GM19395 (cell line): ENCODE measurements around the gene S100P.
"Not testable (repeated sequence)": the region's sequence is repeated elsewhere in the genome, so short reads cannot be mapped to it uniquely, and the experiment has no call there.

Experiments
- ATAC-seq: cut with Tn5 transposase; IDR thresholded peaks from one replicate; pipeline ENCODE4 v1.9.1; 2021; ENCODE audit warnings: mild to moderate bottlenecking, moderate library complexity; ENCODE audit not compliant: unreplicated experiment

S100P gene

DNA sequence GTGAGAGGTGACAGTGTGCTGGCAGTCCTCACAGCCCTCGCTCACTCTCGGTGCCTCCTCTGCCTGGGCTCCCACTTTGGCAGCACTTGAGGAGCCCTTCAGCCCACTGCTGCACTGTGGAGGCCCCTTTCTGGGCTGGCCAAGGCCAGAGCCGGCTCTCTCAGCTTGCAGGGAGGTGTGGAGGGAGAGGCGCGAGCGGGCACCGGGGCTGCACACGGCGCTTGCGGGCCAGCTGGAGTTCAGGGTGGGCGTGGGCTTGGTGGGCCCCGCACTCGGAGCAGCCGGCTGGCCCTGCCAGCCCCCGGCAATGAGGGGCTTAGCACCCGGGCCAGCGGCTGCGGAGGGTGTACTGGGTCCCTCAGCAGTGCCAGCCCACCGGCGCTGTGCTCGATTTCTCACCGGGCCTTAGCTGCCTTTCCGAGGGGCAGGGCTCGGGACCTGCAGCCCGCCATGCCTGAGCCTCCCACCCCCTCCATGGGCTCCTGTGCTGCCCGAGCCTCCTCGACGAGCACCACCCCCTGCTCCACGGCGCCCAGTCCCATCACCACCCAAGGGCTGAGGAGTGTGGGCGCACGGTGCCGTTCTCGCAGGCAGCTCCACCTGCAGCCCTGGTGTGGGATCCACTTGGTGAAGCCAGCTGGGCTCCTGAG, 21.0 kb upstream of the S100P start:
- ATAC-seq: not testable (repeated sequence)

DNA sequence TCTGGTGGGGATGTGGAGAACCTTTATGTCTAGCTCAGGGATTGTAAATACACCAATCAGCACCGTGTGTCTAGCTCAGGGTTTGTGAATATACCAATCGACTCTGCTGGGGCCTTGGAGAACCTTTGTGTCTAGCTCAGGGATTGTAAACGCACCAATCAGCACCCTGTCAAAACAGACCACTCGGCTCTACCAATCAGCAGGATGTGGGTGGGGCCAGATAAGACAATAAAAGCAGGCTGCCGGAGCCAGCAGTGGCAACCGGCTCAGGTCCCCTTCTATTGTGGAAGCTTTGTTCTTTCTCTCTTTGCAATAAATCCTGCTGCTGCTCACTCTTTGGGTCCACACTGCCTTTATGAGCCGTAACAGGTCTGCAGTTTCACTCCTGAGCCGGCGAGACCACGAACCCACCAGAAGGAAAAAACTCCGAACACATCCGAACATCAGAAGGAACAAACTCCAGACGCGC, 20.5 kb upstream of the S100P start:
- ATAC-seq: not testable (repeated sequence)

DNA sequence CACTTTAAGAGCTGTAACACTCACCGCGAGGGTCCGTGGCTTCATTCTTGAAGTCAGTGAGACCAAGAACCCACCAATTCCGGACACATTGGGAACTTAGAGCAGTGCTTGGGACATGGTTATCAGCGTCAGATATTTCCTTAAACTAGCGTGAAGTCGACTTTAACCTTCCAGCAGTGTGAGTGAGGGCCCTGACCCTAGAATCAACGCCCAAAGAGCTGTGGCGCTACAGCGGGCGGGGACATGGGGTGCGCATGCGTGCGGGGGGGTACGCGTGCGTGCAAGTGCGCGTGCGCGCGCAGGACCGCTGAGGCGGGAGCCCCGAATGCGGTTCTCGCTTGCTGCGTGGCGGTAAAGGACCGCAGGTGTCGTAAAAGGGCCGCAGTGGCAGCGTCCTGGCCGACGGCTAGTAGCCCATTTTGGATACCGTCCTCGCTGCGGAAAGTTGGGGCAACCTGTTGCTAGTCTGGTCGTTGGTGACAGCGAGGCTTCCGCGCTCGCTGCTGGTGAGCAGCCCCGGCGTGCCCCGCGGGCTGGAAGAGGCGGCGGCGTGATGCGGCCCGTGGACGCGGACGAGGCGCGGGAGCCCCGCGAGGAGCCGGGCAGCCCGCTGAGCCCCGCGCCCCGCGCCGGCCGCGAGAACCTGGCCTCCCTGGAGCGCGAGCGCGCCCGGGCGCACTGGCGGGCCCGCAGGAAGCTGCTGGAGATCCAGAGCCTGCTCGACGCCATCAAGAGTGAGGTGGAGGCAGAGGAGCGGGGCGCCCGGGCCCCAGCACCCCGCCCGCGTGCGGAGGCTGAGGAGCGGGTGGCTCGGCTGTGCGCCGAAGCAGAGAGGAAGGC, 19.8 kb upstream of the S100P start:
- peak; percentile 81 for ATAC-seq

DNA sequence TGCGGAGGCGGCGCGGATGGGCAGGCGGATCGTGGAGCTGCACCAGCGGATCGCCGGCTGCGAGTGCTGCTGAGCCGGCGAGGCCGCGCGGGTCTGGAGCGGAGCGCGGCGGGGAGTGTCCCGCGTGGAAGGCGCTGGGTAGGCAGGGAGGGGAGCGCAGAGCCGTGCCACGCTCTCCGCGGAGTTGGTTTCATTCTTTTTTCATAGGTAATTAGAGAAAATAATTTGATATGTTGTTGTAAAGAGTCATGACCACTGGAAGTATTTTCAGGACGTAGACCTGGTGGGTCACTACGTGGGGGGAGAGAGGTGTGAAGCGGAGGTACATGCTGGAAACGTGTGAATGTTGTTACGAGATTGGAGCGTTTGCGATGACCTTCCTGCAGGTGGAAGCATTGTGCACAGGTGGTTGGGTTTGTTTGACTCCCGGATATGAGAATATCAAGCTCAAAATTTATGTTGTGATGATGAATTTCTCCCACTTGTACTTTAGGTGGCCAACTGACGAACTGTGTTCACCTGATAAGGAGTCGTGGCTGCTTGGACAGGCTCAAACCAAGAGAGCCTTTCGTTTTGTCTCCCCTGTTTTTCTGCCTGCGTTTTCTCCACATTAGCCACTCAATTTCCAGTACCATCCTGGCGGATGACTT, 19.1 kb upstream of the S100P start:
- peak; percentile 53 for ATAC-seq

DNA sequence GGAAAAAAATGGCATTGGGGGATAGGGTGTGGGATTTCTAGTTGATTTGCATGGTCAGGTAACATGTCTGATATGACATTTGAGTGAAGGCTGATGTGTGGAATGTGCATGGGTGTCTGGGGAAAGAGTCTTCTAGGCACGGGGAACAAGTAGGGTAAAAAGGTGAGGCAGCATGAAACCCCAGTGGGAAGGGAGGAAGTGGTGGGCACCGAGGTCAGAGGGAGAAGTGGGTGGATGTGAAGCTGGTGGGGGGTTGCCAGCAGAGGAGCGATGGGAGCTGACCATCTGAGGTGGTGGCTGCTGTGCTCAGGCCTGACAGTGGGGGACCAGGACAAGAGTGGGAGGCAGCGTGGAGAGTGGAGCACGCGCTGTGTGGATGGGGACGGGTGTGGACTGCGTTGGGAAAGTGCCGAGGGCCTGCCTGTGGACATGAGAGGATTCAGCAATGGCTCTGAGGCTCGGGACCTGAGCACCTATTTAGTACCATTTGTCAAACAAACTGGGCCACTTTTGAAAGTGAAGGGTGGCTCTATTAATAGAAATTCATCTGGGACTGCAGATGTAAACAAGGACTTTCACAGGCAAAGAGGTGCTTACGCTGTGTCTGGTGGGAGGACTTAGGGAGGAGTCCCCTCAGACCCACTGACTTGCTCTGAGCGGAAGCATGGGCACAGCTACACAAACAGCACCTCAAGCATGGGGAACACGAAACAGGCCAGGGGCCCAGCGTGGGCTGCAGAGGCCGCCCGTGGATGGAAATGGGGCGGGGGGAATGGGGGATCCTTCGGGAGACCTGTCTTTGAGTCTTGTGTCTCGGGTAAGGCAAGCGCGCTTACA, 16.7 kb upstream of the S100P start:
- ATAC-seq: no peak

DNA sequence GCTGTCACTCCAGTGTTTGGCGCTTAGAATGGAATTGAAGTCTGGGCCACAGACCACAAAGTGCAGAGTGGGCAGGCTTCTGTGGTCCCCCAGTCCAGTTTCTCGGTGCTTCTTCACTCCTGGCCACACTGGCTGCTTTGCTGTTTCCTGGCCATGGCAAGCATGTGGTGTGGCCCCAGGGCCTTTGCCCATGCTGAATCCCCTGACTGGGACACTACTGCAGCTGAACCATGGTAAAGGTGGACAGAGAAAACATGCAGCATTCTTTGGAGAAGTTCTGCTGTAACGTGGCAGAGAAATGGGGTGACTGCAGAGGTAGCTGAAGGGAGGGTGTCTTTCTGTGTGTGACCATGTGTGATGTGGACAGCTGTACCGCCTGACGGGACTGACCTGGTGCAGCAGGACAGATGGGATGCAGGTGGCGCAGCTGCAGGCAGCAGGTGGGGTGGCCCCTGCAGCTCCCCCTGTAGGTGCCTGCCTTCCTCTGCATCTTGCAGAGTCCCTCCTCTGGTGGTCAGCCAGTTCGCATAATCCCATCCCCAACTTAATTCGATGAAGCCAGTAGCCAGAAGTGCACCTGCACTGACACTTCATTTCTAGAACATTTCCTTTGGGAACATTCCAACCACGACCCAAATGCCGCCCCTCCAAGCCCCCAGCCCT, 13.2 kb upstream of the S100P start:
- no peak for ATAC-seq

DNA sequence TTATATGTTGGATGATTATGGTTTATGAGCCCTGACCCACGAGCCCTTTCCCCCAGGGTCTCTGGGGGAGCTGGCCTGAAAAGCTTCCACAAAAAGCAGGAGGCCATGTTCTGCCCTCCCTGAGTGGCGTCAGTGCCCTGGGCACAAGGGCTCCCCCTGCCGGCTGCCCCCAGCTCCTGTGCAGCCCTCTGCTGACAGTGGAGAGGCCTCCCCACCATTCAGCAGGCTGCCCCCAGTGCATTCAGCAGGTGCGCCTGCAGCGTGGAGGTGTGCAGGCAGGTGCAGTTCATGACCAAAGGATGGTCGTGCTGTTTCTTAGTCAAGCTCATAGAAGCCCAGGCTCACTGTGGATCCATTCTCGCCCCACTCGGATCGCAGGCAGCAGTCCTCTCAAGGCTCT, 12.5 kb upstream of the S100P start:
- ATAC-seq: no peak

DNA sequence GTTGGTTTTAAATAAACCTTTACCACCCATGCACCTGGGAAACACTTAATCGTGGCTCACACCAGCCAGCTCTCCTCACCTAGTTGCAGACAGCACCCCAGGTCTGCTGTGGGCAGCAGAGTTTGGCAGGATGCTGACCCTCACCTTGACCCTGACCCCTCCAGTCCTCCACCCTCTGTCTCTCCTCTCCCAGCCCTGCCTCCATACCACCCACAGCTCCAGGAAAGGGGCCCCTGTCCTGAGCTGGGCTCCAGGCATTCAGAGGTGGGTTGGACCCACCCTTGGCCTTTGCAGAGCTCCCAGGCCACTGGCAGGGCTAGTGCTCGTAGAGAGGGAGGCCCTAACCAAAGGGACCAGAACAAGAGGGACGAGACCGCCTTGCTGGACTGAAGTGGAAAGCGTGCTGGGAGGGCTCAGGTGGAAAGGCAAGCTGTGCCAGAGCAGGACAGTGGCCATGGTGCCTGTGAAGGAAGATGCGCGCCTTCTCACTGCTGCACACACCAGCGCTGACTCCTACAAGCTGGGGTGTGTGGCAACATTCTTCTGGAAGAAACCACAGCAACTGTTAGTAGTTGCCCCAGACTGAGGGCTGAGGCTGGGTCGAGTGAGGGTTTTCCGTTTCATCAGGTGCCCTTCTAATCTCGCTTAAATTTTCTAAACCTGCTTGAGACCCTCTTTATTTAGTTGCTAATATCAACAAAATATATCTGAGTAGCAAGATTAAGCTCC, 10.7 kb upstream of the S100P start:
- ATAC-seq: no peak

DNA sequence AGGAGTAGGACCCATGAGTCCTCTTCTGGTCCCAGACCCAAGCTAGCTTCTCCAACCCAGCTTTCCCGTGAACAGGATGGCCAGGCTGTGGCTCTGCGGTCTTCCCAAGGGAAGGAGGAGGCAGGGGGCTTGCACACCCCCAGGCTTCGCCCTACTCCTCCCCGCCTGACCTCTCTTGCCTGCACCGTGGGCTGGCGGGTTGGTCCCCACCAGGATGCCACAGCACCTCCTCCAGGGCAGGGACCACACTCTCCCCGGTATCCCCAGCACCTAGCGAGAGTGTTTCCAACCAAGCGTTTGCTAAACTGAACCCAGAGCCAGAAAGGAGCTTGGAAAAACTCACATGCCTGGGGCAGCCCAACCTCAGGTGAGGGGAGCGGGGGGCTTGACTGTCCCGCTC, 9.0 kb upstream of the S100P start:
- ATAC-seq: no peak

DNA sequence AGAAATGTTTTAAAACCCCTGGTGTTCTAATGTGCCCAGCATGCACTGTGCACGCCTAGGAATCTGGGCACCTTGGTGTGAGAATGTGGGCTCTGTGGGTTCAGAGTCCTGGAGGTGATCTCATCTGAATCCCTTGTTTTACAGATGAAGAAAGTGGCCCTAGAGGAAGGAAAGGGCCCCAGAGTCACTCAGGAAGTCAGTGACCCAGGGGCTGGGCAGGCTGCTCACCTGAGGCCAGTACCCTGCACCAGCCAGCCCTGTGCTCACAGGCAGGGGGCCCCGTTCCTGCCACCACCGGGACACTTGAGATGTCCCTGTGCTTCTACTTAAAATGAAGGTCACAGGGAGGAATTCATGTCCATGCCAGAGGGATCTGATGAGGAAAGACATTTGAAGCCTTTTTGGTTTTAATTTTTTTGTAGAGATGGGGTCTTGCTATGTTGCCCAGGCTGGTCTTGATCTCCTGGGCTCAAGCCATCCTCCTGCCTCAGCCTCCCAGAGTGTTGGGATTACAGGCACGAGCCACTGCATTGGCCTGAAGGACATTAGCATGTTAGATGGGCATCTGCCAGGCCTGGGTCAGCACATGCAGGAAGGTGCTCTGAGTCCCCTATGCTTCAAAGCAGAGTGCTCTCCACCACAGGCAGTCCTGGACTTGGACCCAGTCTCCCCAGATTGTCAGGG, 7.4 kb upstream of the S100P start:
- ATAC-seq: no peak

DNA sequence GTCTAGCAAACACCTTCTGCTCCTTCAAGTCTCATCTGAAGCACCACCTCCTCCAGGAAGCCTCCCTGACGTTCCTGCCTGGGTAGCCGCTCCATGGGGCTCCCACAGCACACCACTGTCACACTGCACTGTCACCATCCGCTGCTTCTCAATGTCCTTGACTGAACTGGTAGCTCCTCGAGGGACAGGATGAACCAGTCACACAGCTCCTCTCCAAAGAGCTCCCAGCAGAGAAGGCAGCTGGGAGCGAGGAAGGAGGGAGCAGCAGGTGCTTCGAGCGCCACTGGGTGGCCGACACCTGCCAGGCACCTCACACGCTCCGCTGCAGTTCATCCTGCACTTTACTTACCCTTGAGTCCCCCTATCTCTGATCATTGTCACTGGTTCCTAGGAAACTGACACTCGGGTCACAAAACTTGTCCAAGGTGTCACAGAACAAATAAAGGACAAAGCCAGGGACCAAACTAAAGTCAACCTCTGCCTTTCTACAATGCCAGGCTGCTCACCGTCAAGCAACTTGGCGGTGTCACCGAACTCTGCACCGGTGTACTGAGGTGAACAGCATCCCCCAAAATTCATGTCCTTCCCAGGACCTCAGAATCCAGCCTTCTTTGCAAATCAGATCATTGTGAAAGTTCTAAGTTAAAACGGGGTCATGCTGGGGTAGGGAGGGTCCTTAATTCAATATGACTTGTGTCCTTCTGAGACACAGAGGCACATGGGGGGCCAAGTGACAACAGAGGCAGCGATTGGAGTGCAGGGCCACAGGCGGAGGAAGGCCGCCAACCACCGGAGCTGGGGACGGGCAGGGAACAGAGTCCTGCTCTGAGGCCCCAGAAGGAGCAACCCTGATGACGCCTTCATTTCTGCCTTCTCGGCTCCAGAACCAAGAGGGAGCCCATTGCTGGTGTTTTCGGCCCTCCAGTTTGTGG, 5.5 kb upstream of the S100P start:
- ATAC-seq: no peak

DNA sequence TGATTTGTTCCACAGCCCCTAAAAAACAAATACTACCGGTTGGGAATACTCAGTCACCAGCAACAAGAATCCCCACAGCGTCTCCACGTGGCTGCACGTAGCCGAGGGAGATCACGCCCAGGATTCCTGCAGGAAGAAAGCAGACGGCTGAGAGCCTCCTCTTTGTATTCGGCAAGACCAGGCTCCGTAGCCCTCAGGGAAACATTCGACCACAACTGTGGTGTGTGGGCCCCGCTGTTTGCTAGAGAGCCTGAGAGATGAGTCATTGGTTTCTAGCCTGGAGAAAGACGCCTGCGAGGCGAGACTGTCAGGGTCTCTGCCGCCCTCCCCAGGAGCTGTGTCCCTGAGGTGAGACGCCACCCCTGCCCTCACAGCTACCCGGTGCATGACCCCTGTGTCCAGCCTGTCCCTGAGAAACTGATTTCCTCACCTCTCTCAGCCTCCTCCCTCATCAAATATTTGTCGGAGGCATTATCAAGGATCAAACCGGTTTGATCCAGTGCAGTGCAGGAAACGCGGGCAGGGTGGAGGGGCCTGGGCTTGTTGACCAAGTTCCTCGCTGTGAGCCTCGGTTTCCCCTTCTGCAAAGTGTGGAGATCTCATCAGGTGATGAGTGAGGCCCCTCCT, 4.7 kb upstream of the S100P start:
- ATAC-seq: peak; percentile 90

DNA sequence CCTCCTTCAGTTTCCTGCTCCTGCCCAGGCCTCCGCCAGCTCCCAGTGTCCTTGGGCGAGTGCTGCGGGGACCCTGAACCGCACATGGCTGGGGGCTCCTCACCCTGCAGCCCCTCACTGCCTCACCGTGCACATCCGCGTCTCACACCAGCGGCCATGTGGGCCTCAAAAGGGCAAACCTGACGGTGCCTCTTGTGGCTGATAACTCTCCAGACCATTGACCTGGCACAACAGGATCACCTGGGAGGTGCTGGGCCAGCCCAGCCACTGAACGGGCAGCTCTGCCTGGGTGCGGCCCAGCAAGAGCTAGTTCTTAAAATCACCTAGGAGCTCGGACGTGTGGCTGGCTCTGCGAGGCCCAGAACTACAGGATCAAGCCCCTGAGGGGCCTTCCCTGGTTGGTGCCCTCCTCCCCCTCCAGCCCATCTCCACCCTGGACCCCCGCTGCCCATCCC, 4.1 kb upstream of the S100P start:
- no peak for ATAC-seq

DNA sequence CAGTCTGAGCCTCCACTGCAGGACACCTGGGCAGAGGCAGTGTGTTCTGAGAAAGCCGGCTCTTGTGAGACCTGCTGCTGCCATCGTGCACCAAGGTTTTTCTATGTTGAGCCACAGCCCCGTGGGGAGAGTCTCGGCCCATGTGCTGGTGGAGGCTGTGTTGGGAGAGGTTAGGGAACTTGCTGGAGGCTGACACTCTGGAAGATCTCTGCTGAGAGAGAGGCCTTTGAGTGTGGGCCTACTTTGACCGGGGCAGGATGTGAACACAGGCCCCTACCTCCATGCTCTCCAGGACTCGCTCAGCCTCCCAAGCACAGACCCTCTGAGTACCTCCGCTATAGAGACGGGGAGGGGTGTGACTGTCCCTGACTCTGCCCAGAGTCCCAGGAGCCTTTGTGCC, 1.3 kb upstream of the S100P start:
- ATAC-seq: no peak

DNA sequence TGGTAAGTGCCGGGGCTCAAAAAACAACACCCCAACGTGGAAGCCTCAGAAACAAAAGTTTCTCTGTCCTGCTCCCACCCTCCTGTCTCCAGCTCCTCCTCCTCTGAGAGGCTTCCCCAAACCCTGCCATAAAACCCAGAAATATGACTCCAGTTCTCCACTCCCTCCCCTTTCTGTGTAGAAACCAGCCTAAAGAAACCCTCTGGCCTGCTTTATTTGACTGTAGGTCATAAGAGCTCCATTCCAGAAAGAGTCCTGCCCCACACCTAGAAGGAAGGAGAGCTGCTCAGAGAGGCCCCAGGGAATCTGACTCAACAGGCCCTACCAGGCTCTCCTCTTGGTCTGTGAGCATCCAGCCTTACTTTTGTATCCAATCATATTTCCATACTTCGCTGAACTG, 872 bp upstream of the S100P start:
- no peak for ATAC-seq

DNA sequence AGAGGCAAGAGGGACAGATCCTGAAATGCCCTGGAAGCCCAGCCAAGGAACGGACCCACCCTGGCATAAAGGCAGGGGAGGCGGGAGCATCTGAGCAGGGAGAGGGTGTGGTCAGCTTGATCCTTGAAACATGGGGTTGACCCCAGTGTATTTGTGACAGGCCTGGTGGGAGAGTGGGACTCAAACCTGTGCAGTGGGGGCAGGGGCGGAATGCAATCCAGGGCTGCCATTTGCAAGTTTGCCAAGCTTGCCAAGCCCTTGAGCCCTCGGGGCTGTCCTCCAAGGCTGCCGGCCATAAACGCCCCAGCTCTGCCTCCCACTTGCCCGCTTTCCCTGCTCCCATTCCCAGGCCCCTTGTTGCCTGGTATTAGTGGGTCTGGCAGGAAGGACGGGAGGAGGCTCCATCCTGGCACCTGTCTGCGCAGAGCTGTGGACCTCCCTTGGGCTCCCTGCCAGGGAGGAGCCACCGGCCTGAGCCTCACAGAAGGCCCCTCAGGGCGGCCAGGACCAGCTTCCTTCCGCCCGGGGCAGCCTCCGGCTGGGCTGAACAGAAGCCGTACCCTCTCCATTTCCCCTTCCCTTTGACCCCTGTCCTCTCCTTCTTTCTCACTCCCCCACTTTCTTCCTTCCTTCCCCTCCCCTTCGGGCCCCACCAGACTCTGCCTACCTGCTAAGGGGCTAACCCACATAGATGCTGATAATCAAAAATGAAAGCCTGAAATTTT, 661 bp downstream of the S100P start:
- no peak for ATAC-seq
